Measurements from ENCODE around the gene CDCA5.
A peak's percentile ranks its signal among the peaks of the same experiment; 100 is the strongest.
"Not testable (repeated sequence)": the region's sequence is repeated elsewhere in the genome, so short reads cannot be mapped to it uniquely, and the experiment has no call there.

CDCA5 gene

GRCh38 chr11:65118891-65119669 lies 35.2 kb upstream of the CDCA5 start:
- DNase-seq = not testable (repeated sequence)

DNA sequence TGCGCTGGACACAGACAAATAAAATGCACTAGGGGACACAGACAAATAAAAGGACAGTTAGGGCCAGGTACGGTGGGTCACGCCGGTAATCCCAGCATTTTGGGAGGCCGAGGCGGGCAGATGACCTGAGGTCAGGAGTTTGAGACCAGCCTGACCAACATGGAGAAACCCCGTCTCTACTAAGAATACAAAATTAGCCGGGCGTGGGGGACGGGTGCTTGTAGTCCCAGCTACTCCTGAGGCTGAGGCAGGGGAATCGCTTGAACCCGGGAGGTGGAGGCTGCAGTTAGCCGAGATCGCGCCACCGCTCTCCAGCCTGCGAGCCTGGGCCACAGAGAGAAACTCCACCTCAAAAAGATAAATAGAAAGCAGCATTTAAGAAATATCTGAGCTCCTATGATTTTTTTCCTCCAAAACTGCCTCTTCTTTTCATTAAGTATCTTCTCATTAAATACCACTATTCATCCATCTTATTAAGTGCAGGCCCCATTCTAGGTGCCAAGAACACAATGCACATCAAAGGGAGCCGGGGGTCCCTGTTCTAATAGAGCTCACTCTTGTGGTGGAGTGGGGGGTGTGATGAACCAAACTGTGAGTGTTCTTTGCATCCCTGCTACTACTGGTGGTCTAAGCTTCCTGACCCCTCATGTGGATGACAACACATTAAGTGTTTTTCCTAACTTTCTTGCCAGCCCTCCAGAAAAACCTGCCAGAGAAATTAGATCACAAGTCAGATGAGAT lies 34.4 kb upstream of the CDCA5 start:
- DNase-seq = no peak

GRCh38 chr11:65117206-65118096 lies 33.6 kb upstream of the CDCA5 start, which contains the start of gene ZNHIT2:
Gene ZNHIT2 (minus strand): TSS chr11:65117701. CDS start chr11:65117653, 48 bp downstream.
- peak; percentile 98 for DNase-seq

- peak; percentile 7 for DNase-seq
Measured at GRCh38 chr11:65116370-65117205, 32.7 kb upstream of the CDCA5 start.

DNA sequence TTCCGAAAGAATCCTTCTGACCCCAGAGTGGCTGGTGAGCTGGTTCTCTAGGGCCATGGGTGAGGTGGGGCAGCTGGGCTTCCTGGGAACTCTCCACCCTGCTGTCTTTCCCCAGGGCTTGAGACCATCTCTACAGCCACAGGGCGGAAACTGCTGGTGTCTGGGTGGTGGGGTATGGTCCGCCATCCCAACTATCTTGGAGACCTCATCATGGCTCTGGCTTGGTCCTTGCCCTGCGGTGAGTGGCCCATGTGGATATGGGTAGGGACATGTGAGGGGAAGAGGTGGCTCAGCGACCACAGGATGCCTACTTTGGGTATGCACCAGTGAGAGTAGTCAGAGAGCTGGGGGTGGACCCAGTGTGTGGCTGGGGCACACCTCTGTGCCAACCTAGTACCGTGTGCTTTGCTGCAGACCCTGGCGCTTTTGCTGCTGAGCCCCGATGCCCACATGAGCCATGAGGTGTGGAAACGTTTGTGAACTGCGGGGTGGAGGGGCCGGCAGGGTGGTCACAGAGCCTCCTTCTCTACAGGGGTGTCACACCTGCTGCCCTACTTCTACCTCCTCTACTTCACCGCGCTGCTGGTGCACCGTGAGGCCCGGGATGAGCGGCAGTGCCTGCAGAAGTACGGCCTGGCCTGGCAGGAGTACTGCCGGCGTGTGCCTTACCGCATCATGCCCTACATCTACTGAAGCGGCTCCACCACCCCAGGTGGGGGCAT lies 31.7 kb upstream of the CDCA5 start:
- no peak for DNase-seq

- DNase-seq = no peak
Measured at GRCh38 chr11:65114538-65115171, 30.8 kb upstream of the CDCA5 start.

DNA sequence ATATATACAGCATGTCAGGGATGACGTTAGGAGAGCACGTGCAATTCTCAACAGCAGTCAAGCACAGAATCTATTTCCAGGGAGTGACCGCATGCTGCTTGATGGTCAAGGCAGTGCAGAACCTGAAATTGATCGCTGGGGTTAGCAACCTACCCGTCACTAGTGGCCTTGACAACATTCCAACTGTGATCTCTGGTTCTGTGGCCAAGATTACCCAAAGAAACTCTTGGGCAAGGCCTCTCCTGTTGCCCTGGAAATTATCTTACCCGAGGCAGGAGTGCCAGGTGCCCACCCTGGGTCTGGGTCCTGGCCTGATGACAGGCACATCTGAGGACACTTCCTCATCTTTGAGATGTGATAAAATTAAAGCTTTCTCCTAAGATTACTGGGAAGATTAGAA lies 30.0 kb upstream of the CDCA5 start:
- DNase-seq = no peak

DNA sequence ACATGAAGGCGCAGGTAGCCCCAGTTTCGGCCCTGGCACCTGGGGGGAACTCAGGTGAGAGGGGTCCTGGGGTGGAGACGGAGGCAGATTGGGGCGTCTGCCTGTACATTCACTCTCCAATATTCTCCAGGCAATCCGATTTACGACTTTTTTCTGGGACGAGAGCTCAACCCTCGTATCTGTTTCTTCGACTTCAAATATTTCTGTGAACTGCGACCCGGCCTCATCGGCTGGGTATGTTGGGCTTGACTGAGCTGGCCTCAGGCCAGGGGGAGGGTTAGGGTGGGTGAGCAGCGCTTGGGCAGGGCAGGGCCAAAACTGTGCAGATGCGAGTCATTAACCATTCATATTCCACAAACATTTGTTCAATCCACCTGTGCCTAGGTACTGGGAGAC lies 29.5 kb upstream of the CDCA5 start:
- DNase-seq = peak; percentile 41

GRCh38 chr11:65112546-65113360 lies 28.9 kb upstream of the CDCA5 start:
- peak; percentile 38 for DNase-seq

GRCh38 chr11:65111744-65112545 lies 28.1 kb upstream of the CDCA5 start, which contains the start of gene TM7SF2:
Gene TM7SF2 (plus strand): TSS chr11:65111872. CDS start chr11:65112016, 144 bp downstream.
- DNase-seq = peak; percentile 94

GRCh38 chr11:65111159-65111743 lies 27.4 kb upstream of the CDCA5 start:
- DNase-seq = no peak

GRCh38 chr11:65110354-65110861 lies 26.6 kb upstream of the CDCA5 start:
- DNase-seq = peak; percentile 72

DNA sequence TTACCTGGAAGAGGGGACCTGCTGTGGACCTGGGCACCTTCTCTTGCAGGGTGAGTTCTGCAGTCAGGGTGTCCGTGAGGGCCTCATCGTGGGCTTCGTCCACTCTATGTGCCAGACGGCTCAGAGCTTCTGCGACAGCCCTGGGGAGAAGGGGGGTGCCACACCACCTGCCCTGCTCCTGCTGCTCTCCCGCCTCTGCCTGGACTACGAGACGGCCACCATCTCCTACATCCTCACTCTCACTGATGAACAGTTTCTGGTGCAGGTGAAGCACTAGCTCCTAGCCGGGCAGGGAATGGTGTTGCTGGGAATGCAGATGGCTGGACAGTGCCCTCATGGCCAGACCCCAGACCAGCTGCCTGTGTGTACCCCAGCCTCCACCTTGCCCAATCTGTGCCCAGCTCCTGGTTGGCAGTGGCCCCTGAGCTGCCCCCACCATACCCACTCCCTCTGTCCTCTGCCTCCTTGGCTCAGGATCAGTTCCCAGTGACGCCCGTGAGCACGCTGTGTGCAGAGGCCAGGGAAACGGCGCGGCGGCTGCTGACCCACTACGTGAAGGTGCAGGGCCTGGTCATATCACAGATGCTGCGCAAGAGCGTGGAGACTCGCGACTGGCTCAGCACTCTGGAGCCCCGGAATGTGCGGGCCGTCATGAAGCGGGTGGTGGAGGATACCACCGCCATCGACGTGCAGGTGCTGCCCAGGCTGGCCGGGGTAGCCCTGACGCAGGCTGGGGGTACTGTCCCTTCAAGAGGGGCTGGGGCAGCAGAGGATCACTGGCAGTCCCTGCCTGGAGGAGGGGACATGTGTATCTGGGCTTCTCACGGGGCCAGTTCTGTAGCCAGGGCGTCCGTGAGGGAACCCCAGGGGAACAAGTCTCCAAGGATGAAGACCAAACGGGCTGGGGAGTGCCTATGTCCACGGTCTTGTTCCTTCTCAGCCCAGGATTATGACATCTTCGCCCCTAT lies 25.7 kb upstream of the CDCA5 start:
- no peak for DNase-seq

DNA sequence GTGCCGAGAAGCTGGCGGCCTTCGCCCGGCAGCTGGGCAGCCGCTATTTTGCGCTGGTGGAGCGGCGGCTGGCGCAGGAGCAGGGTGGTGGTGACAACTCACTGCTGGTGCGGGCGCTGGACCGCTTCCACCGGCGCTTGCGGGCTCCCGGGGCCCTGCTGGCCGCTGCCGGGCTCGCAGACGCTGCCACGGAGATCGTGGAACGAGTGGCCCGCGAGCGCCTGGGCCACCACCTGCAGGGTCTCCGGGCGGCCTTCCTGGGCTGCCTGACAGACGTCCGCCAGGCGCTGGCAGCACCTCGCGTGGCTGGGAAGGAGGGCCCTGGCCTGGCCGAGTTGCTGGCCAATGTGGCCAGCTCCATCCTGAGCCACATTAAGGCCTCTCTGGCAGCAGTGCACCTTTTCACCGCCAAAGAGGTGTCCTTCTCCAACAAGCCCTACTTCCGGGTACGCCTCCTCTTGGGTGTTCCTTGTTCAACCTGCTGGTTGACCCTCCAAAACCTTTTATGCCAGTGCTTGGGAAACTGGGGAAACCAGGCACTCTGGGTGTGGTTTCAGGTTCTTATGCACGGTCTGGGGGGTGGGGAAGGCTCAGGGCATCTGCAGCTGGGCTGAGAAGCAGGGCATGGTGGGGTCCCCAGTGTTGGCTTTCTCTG lies 24.8 kb upstream of the CDCA5 start:
- DNase-seq = no peak

DNA sequence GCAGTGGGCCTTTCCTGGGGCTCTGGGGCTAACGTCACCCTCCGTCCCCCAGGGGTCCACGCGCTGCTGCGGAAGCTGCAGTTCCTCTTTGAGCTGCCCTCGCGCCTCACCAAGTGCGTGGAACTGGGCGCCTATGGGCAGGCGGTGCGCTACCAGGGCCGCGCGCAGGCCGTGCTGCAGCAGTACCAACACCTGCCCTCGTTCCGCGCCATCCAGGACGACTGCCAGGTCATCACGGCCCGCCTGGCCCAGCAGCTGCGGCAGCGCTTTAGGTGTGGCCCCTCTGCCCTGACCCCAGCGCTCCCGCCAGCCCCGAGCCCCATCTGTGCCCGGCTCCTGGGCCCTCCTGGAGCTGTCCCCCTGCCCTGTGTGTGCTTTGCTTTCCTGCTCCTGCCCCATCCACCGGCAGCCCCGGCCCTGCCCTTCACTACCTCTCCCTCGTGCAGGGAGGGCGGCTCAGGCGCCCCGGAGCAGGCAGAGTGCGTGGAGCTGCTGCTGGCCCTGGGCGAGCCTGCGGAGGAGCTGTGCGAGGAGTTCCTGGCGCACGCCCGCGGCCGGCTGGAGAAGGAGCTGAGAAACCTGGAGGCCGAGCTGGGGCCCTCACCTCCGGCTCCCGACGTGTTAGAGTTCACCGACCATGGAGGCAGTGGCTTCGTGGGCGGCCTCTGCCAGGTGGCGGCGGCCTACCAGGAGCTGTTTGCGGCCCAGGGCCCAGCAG lies 24.1 kb upstream of the CDCA5 start:
- no peak for DNase-seq

- no peak for DNase-seq
Measured at GRCh38 chr11:65107078-65107477, 23.2 kb upstream of the CDCA5 start.
